IMR-90 (cell line): ENCODE measurements around the gene VEZT. TPM values are rescaled to one million over a fixed set of nuclear protein-coding genes. Genes with fewer than 3 reads are reported as not detected.

Experiments
- ATAC-seq: fragments of 200-7000 bp; cut with Tn5 transposase; 2 replicates; pipeline ENCODE4 v1.9.1; 2020; ENCODE audit warnings: low read depth, mild to moderate bottlenecking, moderate library complexity
- BruUV-seq: library from RNA; stranded (reverse); fragments of 400-500 nt; replicated peaks from 2 replicates; lab custom pipeline; 2021; lab: Mats Ljungman, UMichigan
- CTCF ChIA-PET: fragments of 300-600 bp; formaldehyde crosslinking; extraction: SDS; loops from one replicate; lab custom pipeline; 2021; ENCODE audit warnings: antibody characterized with exemption; lab: Yijun Ruan, JAX
- POLR2A ChIA-PET: fragments of 300-600 bp; sonication (Branson Sonifier 250); formaldehyde crosslinking; loops from one replicate; lab custom pipeline; 2022; ENCODE audit warnings: antibody characterized with exemption; ENCODE audit not compliant: unreplicated experiment; lab: Charles Lee
- DNase-seq: peaks from one replicate; pipeline ENCODE4 v3.0.0; 2013
- H2AFZ ChIP-seq: replicated peaks from 2 replicates; pipeline ENCODE3; 2013; ENCODE audit warnings: low read length, mild to moderate bottlenecking; ENCODE audit not compliant: poor library complexity
- H2AK5ac ChIP-seq: 2 replicates; pipeline ENCODE4 v1.6.1; 2013; ENCODE audit warnings: low read depth, low read length, inconsistent platforms
- H2AK9ac ChIP-seq: replicated peaks from 2 replicates; pipeline ENCODE3; 2013; ENCODE audit warnings: mild to moderate bottlenecking, low read depth, low read length, moderate library complexity; ENCODE audit not compliant: poor library complexity
- H2BK120ac ChIP-seq: 2 replicates; pipeline ENCODE4 v1.6.1; 2013; ENCODE audit warnings: low read depth, low read length, inconsistent platforms
- H2BK15ac ChIP-seq: 3 replicates; pipeline ENCODE4 v1.6.1; 2013; ENCODE audit warnings: low read depth, low read length, inconsistent platforms
- H2BK20ac ChIP-seq: 2 replicates; pipeline ENCODE4 v1.6.1; 2013; ENCODE audit warnings: low read depth, mild to moderate bottlenecking, inconsistent platforms, low read length, moderate library complexity
- H2BK5ac ChIP-seq: 2 replicates; pipeline ENCODE4 v1.6.1; 2013; ENCODE audit warnings: mild to moderate bottlenecking, low read depth, low read length, inconsistent platforms; ENCODE audit not compliant: poor library complexity, severe bottlenecking
- H3K14ac ChIP-seq: replicated peaks from 2 replicates; pipeline ENCODE4 v1.6.1; 2013; ENCODE audit warnings: low read depth, low read length, inconsistent platforms
- H3K18ac ChIP-seq: 2 replicates; pipeline ENCODE4 v1.6.1; 2013; ENCODE audit warnings: low read depth, low read length, control low read depth
- H3K23ac ChIP-seq: 2 replicates; pipeline ENCODE4 v1.6.1; 2013; ENCODE audit warnings: low read depth, low read length, inconsistent platforms
- H3K27ac ChIP-seq: 2 replicates; pipeline ENCODE4 v1.5.1; 2013; ENCODE audit warnings: mild to moderate bottlenecking, control low read depth, low read length; ENCODE audit not compliant: insufficient read depth
- H3K27me3 ChIP-seq: 2 replicates; pipeline ENCODE4 v1.6.1; 2013; ENCODE audit warnings: low read length; ENCODE audit not compliant: control insufficient read depth, insufficient read depth
- H3K36me3 ChIP-seq: 2 replicates; pipeline ENCODE4 v1.6.1; 2013; ENCODE audit warnings: low read length, mixed read lengths; ENCODE audit not compliant: control insufficient read depth, insufficient read depth
- H3K4ac ChIP-seq: 2 replicates; pipeline ENCODE4 v1.6.1; 2013; ENCODE audit warnings: low read depth, low read length, inconsistent platforms
- H3K4me1 ChIP-seq: 2 replicates; pipeline ENCODE4 v1.6.1; 2013; ENCODE audit warnings: low read length, mixed read lengths; ENCODE audit not compliant: control insufficient read depth, insufficient read depth
- H3K4me2 ChIP-seq: 2 replicates; pipeline ENCODE4 v1.6.1; 2013; ENCODE audit warnings: low read depth, mild to moderate bottlenecking, control low read depth, low read length, moderate library complexity
- H3K4me3 ChIP-seq: 2 replicates; pipeline ENCODE4 v1.5.1; 2013; ENCODE audit warnings: low read depth, mild to moderate bottlenecking, control low read depth, low read length, moderate library complexity; ENCODE audit not compliant: insufficient read depth
- H3K56ac ChIP-seq: 2 replicates; pipeline ENCODE4 v1.6.1; 2013; ENCODE audit warnings: low read length, inconsistent platforms; ENCODE audit not compliant: insufficient read depth; ENCODE audit errors: extremely low read depth
- H3K79me1 ChIP-seq, 2 experiments: 2 replicates each; pipeline ENCODE4 v1.6.1; 2013; ENCODE audit warnings: low read length in 2 of 2, inconsistent platforms in 1 of 2, low read depth in 1 of 2
- H3K9ac ChIP-seq: 2 replicates; pipeline ENCODE4 v1.6.1; 2013; ENCODE audit warnings: low read depth, low read length, control low read depth
- H3K9me1 ChIP-seq: 2 replicates; pipeline ENCODE4 v1.6.1; 2013; ENCODE audit warnings: low read length, inconsistent platforms; ENCODE audit not compliant: insufficient read depth
- H3K9me3 ChIP-seq: 2 replicates; pipeline ENCODE4 v1.6.1; 2013; ENCODE audit warnings: low read length; ENCODE audit not compliant: control insufficient read depth, insufficient read depth
- H4K20me1 ChIP-seq: 2 replicates; pipeline ENCODE4 v1.6.1; 2013; ENCODE audit warnings: low read length, inconsistent platforms; ENCODE audit not compliant: insufficient read depth
- H4K5ac ChIP-seq: 2 replicates; pipeline ENCODE4 v1.6.1; 2013; ENCODE audit warnings: mild to moderate bottlenecking, low read depth, low read length, control low read depth
- H4K8ac ChIP-seq, 2 experiments: 2 replicates each; pipeline ENCODE4 v1.6.1; 2013; ENCODE audit warnings: low read depth in 2 of 2, low read length in 2 of 2, control low read depth in 1 of 2, inconsistent platforms in 1 of 2
- H4K91ac ChIP-seq: 2 replicates; pipeline ENCODE4 v1.6.1; 2013; ENCODE audit warnings: low read depth, low read length, inconsistent platforms; ENCODE audit not compliant: insufficient read depth
- CEBPB ChIP-seq: IDR thresholded peaks from 2 replicates; pipeline ENCODE4 v1.6.1; 2012; ENCODE audit warnings: low read depth, low read length, improper control_type of control experiment
- CHD1 ChIP-seq: IDR thresholded peaks from 2 replicates; pipeline ENCODE4 v1.6.1; 2012; ENCODE audit warnings: low read depth, low read length, improper control_type of control experiment
- CTCF ChIP-seq: conservative IDR thresholded peaks from 2 replicates; pipeline ENCODE4 v1.5.1; 2012; ENCODE audit warnings: mild to moderate bottlenecking, low read depth, low read length, improper control_type of control experiment
- ELK1 ChIP-seq: fragments of 150-350 bp; IDR thresholded peaks from 2 replicates; pipeline ENCODE4 v1.6.1; 2016; ENCODE audit warnings: low read depth, mild to moderate bottlenecking, low read length, moderate library complexity, borderline replicate concordance
- FOS ChIP-seq: fragments of 150-350 bp; IDR thresholded peaks from 2 replicates; pipeline ENCODE4 v1.6.1; 2016; ENCODE audit warnings: low read depth, low read length
- MAZ ChIP-seq: IDR thresholded peaks from 2 replicates; pipeline ENCODE4 v1.6.1; 2012; ENCODE audit warnings: low read depth, mild to moderate bottlenecking, low read length, improper control_type of control experiment, moderate library complexity, borderline replicate concordance
- MXI1 ChIP-seq: IDR thresholded peaks from 2 replicates; pipeline ENCODE4 v1.6.1; 2012; ENCODE audit warnings: low read depth, mild to moderate bottlenecking, low read length, moderate library complexity, borderline replicate concordance
- POLR2A ChIP-seq: IDR thresholded peaks from 2 replicates; pipeline ENCODE4 v1.6.1; 2012; ENCODE audit warnings: mild to moderate bottlenecking, low read depth, low read length
- RAD21 ChIP-seq: IDR thresholded peaks from 2 replicates; pipeline ENCODE4 v1.6.1; 2012; ENCODE audit warnings: low read length, improper control_type of control experiment
- SMC3 ChIP-seq: fragments of 150-350 bp; IDR thresholded peaks from 2 replicates; pipeline ENCODE4 v1.6.1; 2016; ENCODE audit warnings: low read depth, mild to moderate bottlenecking, antibody characterized with exemption, low read length, moderate library complexity
- USF2 ChIP-seq: fragments of 150-350 bp; IDR thresholded peaks from 2 replicates; pipeline ENCODE4 v1.6.1; 2017; ENCODE audit warnings: mild to moderate bottlenecking, antibody characterized with exemption, low read length, low read depth
- WGBS, 2 experiments: methylation state at CpG; one replicate each; pipeline versions ENCODE4 v1.1.5 to v1.1.7; 2013; ENCODE audit warnings: missing lambda C conversion rate in 2 of 2; ENCODE audit not compliant: insufficient read length in 1 of 2; ENCODE audit errors: extremely low coverage in 2 of 2; 5-methylcytosine and 5-hydroxymethylcytosine counted together
- dilution Hi-C: fragments of 300-500 bp; cut with HindIII; formaldehyde crosslinking; loops from one replicate; pipeline ENCODE4 v1.14.3; 2018; ENCODE audit warnings: low sequenced_read_pairs; ENCODE audit not compliant: unreplicated experiment
- in situ Hi-C: fragments of 300-500 bp; cut with MboI; formaldehyde crosslinking; loops from 3 replicates; pipeline ENCODE4 v1.14.3; 2019; ENCODE audit warnings: low sequenced_read_pairs, inconsistent platforms, mixed read lengths
- intact Hi-C: fragments of 100-400 bp; cut with micrococcal nuclease; formaldehyde crosslinking; loops from 2 replicates; pipeline ENCODE4 v1.10.0; 2022
- polyA plus RNA-seq, 3 experiments: library from polyadenylated mRNA; depleted of rRNA; stranded (reverse); fragments of >200 nt; gene quantifications; 2 replicates each; pipeline ENCODE4 v1.2.3, GENCODE V29; 2012; ENCODE audit warnings: low replicate concordance in 1 of 3
- total RNA-seq: library from RNA; depleted of rRNA; stranded (reverse); fragments of >200 nt; gene quantifications from 2 replicates; pipeline ENCODE4 v1.2.3, GENCODE V29; 2012

VEZT gene
- total and polyA plus RNA-seq, 2 of the 4 experiments (the other 2 are of a cell fraction): 54.5 to 90.2 TPM

- Histone ChIP-seq H3K18ac (no peak overlapping the region), H3K9me1 (no peaks in the 10 kb centered on the region), H3K79me1 (no peaks in the 10 kb centered on the region), H4K8ac (no peak overlapping the region), H4K91ac (no peak overlapping the region), H2BK20ac (no peak overlapping the region), H3K4ac (no peak overlapping the region), H3K27me3 (no peaks in the 10 kb centered on the region; the same call in 1 of the 2 replicates), H2AK5ac (no peak overlapping the region), H3K4me3 (no peak overlapping the region), H2BK15ac (no peak overlapping the region), H3K4me2 (no peak overlapping the region), H3K9me3 (no peaks in the 10 kb centered on the region), H3K14ac (no peak overlapping the region), H2BK120ac (no peak overlapping the region), H3K9ac (no peak overlapping the region), H2BK5ac (no peak overlapping the region), H4K5ac (no peak overlapping the region), H3K4me1 (no peaks in the 10 kb centered on the region), H2AFZ (peak overlapping the region; percentile 67), H3K23ac (no peak overlapping the region), H2AK9ac (no peak overlapping the region), H3K56ac (no peak overlapping the region), H3K27ac (no peak overlapping the region), H3K36me3 (no peaks in the 10 kb centered on the region), H4K20me1 (no peaks in the 10 kb centered on the region)
- WGBS, 2 experiments: 100% methylated on average over 2 of the region's 6 CpGs; no CpG with 5 or more reads in 1 of the 2 experiments
- TF ChIP-seq SMC3: no peak
- no peak for TF ChIP-seq POLR2A
- TF ChIP-seq CHD1: no peak
- TF ChIP-seq USF2: no peak
- TF ChIP-seq FOS: no peak
- no peak for TF ChIP-seq MXI1
- TF ChIP-seq CTCF: no peak
- no peak for TF ChIP-seq CEBPB
- no peak for TF ChIP-seq ELK1
- no peak for TF ChIP-seq RAD21
- TF ChIP-seq MAZ: no peak
- ChIA-PET POLR2A (no interaction called here), CTCF (interaction anchor here (0.8 to 1.0 kb wide), 2 partner anchors 9 to 16 kb away, joined by 3 read pairs; no protein-coding TSS in a partner anchor)
- ATAC-seq (peak; percentile 29; the same call in 1 of the 2 replicates), DNase-seq (no peak)
- dilution Hi-C loops (no loop called here), intact Hi-C loops (no loop called here), in situ Hi-C loops (no loop called here)
- BruUV-seq: no TSS peak
Observed at GRCh38 chr12:95351748-95352147, 134.1 kb downstream of the VEZT start.
